IPS-18c (cell line): ENCODE measurements around the gene ZNF624.
A peak's percentile ranks its signal among the peaks of the same experiment; 100 is the strongest.
"Not testable (repeated sequence)": the region's sequence is repeated elsewhere in the genome, so short reads cannot be mapped to it uniquely, and the experiment has no call there.

Source experiments
- H3K4me3 ChIP-seq: 2 replicates; pipeline ENCODE4 v1.7.0; 2013; ENCODE audit warnings: low read depth, mild to moderate bottlenecking, low read length, moderate library complexity; ENCODE audit not compliant: insufficient read depth
- H3K9me3 ChIP-seq: one replicate; pipeline ENCODE4 v1.6.1; 2013; ENCODE audit warnings: mild to moderate bottlenecking, low read length, moderate library complexity; ENCODE audit not compliant: control insufficient read depth, insufficient read depth

ZNF624 gene

GRCh38 chr17:16653367-16654041 is at the start of gene ZNF624:
ZNF624 (minus strand) TSS chr17:16653850.
- H3K9me3 ChIP-seq = peaks cover 2% of the 10 kb centered on the region
- H3K4me3 ChIP-seq = peak within 1 kb of the TSS; percentile 78

DNA sequence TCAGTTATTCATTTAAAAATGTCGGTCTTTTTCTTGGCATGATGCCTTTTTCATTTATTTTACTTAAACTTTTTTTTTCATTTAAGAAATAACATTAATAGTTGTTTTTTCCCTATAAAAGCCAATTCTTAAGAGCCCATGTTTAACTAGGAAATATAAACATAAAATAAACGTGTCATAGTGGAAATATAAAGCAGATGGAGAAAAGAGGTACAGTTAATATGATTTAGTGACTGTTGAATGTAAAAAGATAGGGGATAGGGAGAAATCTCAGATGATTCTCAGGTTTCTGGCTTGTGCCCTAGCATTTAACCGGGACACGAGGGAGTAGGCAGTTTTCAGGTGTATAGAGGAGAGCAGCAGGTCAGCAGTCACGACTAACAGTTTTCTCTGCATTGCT is 44.0 kb upstream of the ZNF624 start:
- not testable (repeated sequence) for H3K9me3 ChIP-seq, H3K4me3 ChIP-seq

DNA sequence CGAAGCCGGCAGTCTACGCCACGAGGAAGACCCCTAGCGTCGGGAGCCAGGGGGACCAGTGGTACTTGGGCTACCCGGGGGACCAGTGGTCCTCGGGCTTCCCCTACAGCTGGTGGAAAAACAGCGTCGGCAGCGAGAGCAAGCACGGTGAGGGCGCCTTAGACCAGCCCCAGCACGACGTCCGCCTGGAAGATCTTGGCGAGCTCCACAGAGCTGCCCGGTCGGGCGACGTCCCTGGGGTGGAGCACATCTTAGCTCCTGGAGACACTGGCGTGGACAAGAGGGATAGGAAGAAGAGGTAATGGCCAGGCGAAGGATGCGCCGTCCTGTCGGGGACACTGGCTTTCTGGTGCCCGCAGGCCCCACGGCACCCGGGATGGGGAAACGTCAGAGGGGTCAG is 36.8 kb upstream of the ZNF624 start:
- H3K9me3 ChIP-seq, H3K4me3 ChIP-seq: not testable (repeated sequence)

DNA sequence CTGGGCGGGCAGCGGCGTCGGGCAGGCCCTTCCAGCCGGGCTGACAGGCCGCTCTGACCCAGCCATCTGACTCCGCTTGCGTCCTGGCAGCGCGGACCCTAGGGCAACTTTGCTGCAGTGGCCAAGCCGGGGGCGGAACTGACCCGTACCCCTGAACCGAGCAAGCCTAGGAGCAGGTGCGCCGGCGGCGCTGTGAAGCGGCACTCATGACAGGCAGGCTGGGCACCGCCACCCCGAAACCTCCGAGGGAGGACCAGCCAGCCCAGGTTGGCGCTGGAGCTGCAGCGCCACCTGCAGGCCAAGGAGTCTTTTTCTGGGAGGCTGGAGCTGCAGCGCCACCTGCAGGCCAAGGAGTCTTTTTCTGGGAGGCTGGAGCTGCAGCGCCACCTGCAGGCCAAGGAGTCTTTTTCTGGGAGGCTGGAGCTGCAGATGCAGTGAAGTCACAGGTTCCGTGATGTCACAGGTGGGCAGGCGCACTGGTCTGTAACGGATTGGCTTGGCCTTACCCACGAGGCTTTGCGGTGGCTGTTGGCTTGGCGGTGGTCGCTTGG is 36.2 kb upstream of the ZNF624 start, which contains the start of gene CCDC144A:
TSS of gene CCDC144A (plus strand) at position 511 of the 551 bp plus-strand sequence. CDS start 160 bp downstream, outside the sequence.
- H3K9me3 ChIP-seq, H3K4me3 ChIP-seq: not testable (repeated sequence)

DNA sequence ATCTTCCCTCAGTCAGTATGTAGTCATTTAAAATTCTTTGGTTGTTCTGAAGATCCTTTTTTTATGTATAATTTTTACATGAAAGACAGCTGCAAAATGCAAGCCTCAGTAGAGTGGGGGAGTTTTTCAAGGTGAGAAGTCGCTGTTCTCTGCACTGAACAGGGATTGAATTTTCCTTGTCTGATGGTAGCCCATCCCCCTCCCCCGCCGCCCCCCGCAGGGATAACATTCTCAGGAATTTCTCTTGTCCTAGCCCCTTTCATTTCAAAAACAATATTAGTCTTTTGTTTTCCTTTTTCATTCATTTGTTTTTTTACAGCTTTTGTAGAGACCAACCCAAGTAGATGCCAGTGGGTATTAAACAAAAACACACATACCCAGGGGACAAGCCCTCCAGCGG is 33.5 kb upstream of the ZNF624 start:
- H3K9me3 ChIP-seq, H3K4me3 ChIP-seq: not testable (repeated sequence)

DNA sequence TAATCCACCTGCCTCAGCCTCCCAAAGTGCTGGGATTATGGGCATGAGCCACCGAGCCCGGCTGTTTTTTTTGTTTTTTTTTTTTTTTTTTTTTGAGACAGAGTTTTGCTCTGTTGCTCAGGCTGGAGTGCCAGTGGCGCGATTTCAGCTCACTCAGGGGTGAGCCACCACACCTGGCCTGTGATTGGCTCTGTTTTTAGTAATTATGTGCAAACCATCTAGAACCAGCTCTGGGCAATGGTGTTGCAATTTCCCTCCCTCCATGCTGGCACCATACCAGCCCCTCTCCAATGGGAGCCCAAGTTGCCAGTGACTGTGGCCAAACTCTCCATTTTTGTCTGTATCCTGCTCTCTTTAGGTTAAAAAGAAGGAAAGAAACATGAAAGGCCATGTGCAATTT is 32.4 kb upstream of the ZNF624 start:
- H3K9me3 ChIP-seq, H3K4me3 ChIP-seq: not testable (repeated sequence)

DNA sequence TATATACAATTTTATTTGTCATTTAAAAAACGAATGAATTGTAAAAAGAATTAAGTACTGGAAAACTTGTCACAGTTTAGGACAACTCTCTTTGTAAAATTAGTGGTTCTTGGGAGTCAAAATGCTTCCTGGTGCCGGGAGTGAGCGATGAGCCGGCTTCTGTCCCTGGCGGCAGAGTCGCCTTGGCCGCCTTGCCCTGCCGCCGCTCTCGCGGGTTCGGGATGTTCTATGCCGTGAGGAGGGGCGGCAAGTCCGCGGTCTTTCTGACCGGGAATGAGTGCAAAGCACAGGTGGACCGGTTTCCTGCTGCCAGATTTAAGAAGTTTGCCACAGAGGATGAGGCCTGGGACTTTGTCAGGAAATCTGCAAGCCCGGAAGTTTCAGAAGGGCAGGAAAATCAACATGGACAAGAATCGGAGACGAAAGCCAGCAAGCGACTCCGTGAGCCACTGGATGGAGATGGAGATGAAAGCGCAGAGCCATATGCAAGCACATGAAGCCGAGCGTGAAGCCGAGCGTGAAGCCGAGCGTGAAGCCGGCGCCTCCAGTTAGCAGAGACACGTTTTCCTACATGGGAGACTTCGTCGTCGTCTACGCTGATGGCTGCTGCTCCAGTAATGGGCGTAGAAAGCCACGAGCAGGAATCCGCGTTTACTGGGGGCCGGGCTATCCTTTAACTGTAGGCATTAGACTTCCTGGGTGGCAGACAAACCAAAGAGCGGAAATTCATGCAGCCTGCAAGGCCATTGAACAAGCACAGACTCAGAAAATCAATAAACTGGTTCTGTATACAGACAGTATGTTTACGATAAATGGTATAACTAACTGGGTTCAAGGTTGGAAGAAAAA is 29.9 kb upstream of the ZNF624 start:
- H3K9me3 ChIP-seq, H3K4me3 ChIP-seq: not testable (repeated sequence)

DNA sequence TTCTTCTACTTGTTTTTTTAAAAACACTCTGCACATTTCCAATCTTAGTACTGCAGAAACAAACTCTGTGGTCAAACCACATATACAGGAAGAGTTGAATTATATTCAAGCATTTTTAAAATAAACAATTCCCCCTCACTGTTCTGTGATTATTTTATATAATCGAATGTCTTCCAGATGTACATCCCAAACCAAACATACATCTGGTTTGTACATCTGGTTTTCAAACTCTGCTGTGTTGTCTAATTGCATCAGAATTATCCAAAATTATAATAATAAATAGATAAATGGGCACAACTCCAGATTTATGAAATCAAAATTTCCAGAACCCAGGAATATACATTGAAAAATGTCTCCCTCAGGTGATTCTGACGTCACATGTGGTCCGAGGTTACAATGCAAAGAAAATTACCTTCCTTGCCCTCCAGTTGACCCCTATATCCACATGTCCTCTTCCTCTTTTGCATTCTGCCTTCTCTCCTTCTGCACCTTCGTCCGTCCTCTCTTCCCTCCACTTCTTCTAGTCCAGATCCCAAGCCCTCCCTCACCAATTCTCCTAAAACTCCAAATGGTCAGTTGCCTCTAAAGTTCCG is 23.1 kb upstream of the ZNF624 start:
- Histone ChIP-seq H3K9me3 (no peaks in the 10 kb centered on the region), H3K4me3 (no peak overlapping the region)

- H3K9me3 ChIP-seq = not testable (repeated sequence)
- peak overlapping the region; percentile 60; the same call in 1 of the 2 replicates for H3K4me3 ChIP-seq
These were observed 13.4 kb upstream of the ZNF624 start for GRCh38 chr17:16666907-16667636.

- H3K4me3 ChIP-seq = peak overlapping the region; percentile 60; the same call in 1 of the 2 replicates
- not testable (repeated sequence) for H3K9me3 ChIP-seq
These were observed 12.9 kb upstream of the ZNF624 start for GRCh38 chr17:16666553-16666906.

- H3K9me3 ChIP-seq = no peaks in the 10 kb centered on the region
These were observed 9.3 kb upstream of the ZNF624 start for GRCh38 chr17:16662936-16663335.

DNA sequence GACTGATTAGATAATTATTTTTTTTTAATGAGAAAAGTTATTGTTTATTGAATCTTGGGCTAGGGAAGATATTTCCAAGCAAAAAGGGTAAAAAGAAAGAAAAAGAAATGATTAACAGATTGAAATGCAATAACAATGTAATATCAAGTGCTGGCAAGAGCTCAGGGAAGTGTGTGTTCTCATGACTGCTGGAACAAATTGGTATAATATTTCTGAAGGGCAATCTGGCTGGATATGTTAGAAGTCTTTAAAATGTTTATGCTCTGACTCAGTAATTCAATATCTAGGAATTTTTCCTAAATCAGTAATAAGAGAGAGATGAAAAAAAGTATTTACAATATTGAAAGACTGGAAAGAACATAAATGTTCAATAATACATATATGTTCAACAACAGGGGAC is 7.6 kb upstream of the ZNF624 start:
- H3K9me3 ChIP-seq = peaks cover 2% of the 10 kb centered on the region
- no peak overlapping the region for H3K4me3 ChIP-seq

More at GRCh38 chr17:16662936-16663335, 9.3 kb upstream of the ZNF624 start:
- no peak overlapping the region for H3K4me3 ChIP-seq

DNA sequence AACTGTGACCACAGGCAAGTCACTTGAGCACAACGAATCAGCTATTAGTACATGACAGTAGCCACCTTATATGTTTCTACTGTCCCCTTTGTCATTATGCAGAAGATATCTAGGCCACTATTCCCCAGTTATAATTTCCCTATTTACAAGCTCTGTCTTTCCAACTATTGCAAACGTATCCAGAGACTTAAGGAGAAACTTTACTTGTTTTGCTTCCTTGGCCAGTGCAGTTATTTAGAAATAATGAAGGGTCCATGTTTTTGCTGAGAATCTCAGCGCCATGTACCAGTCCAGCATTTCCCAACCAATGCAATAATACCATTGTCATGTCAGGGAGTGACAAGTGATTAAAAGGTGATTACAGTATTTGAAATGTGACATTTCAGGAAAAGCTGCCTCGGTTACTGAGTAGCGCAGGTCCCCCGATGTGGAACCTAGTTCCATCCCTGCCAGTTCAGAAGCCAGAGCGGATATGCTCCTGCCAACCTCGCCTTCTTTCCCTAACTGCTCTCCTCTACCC is 743 bp downstream of the ZNF624 start:
- H3K4me3 ChIP-seq = peak overlapping the region; percentile 78
- H3K9me3 ChIP-seq = peaks cover 2% of the 10 kb centered on the region

GRCh38 chr17:16652252-16652651 is 1.4 kb downstream of the ZNF624 start:
- Histone ChIP-seq H3K4me3 (peak overlapping the region; percentile 78; the same call in 1 of the 2 replicates), H3K9me3 (no peaks in the 10 kb centered on the region)

DNA sequence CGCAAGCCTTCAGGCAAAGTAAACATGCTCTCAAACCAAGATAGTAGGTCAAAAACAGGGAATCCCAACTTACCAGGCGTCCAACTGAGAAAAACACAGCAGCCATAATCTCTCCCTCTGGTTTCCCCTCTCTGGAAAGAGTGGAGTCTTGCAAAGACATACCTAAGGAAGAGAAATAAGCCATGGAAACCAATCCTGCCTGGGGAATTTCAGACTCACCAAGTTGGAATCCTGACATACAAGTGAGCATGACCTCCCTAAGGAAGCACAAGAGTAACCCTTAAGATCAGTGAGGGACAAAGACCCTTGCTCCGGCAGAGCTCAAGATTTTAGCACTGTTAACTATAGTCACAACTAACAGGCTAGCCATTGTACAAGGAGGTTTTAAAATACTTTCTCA is 4.1 kb downstream of the ZNF624 start:
- Histone ChIP-seq H3K9me3 (no peaks in the 10 kb centered on the region), H3K4me3 (no peak overlapping the region)

DNA sequence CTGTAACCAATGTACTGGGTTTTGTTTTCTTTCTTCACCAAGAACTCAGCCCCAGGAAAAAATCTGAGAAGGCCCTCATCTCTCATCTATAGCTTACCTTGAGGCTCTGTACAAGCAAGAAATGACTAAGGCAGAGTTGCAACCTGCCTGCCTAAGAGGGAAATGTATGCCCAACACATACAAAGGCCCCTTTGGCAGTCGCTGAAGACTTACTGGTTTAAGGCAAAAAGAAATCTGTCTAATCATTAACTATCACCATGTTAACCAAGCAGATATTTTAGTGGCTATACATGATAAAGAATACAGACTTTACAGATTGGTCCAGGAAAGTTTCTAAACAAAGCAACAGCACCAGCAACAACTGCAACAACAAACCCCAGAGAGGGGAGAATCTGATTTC is 14.2 kb downstream of the ZNF624 start:
- no peak overlapping the region for H3K4me3 ChIP-seq
- peaks cover 2% of the 10 kb centered on the region for H3K9me3 ChIP-seq

GRCh38 chr17:16623282-16623681 is 30.4 kb downstream of the ZNF624 start:
- Histone ChIP-seq H3K9me3 (peaks cover 5% of the 10 kb centered on the region), H3K4me3 (no peak overlapping the region)
